Caco-2 (cell line): Measurements from ENCODE around the gene HECTD1. TPM values are rescaled to one million over a fixed set of nuclear protein-coding genes. Genes with fewer than 3 reads are reported as not detected.
"Not testable (repeated sequence)": the region's sequence is repeated elsewhere in the genome, so short reads cannot be mapped to it uniquely, and the experiment has no call there.

Source experiments
- BruUV-seq: library from RNA; stranded (reverse); fragments of 400-500 nt; replicated peaks from 2 replicates; lab custom pipeline; 2021; lab: Mats Ljungman, UMichigan
- CTCF ChIA-PET: fragments of 300-600 bp; sonication (Branson Sonifier 250); formaldehyde crosslinking; loops from one replicate; lab custom pipeline; 2022; ENCODE audit warnings: antibody characterized with exemption; lab: Charles Lee
- POLR2A ChIA-PET: fragments of 300-600 bp; sonication (Branson Sonifier 250); formaldehyde crosslinking; loops from one replicate; lab custom pipeline; 2022; ENCODE audit warnings: antibody characterized with exemption; lab: Charles Lee
- DNase-seq, 2 experiments: peaks; one replicate each; pipeline versions ENCODE4 v3.0.0 to v3.0.0-alpha.2; 2020 to 2022
- H3K27me3 ChIP-seq: replicated peaks from 2 replicates; pipeline ENCODE4 v1.6.0; 2011; ENCODE audit warnings: low read length; ENCODE audit not compliant: control insufficient read depth, insufficient read depth
- H3K36me3 ChIP-seq: 2 replicates; pipeline ENCODE4 v1.5.1; 2011; ENCODE audit warnings: low read length; ENCODE audit not compliant: control insufficient read depth, insufficient read depth
- H3K4me1 ChIP-seq: fragments of 250-450 bp; sonication (Bioruptor Pico); 2 replicates; pipeline ENCODE4 v1.5.1; 2020; ENCODE audit warnings: mild to moderate bottlenecking
- H3K4me3 ChIP-seq: 2 replicates; pipeline ENCODE4 v1.5.1; 2011; ENCODE audit warnings: low read depth, mild to moderate bottlenecking, control low read depth, low read length
- H3K9me3 ChIP-seq: fragments of 250-450 bp; sonication (Bioruptor Pico); 2 replicates; pipeline ENCODE4 v1.5.1; 2020; ENCODE audit warnings: mild to moderate bottlenecking, moderate library complexity
- H3K27ac Mint-ChIP-seq: one replicate; pipeline ENCODE4 v1.8.0; 2022; ENCODE audit warnings: mixed read lengths; ENCODE audit not compliant: unreplicated experiment
- H3K27me3 Mint-ChIP-seq: one replicate; pipeline ENCODE4 v1.8.0; 2022; ENCODE audit warnings: mixed read lengths; ENCODE audit not compliant: insufficient read depth, unreplicated experiment
- H3K36me3 Mint-ChIP-seq: one replicate; pipeline ENCODE4 v1.8.0; 2022; ENCODE audit warnings: mild to moderate bottlenecking, mixed read lengths; ENCODE audit not compliant: insufficient read depth, unreplicated experiment
- H3K4me1 Mint-ChIP-seq: one replicate; pipeline ENCODE4 v1.8.0; 2022; ENCODE audit warnings: low read depth, mixed read lengths; ENCODE audit not compliant: unreplicated experiment
- H3K4me3 Mint-ChIP-seq: one replicate; pipeline ENCODE4 v1.8.0; 2022; ENCODE audit warnings: mild to moderate bottlenecking, moderate library complexity, mixed read lengths; ENCODE audit not compliant: unreplicated experiment
- H3K9me3 Mint-ChIP-seq: one replicate; pipeline ENCODE4 v1.8.0; 2022; ENCODE audit warnings: mixed read lengths; ENCODE audit not compliant: unreplicated experiment
- intact Hi-C: fragments of 100-400 bp; cut with micrococcal nuclease; formaldehyde crosslinking; loops from one replicate; pipeline ENCODE4 v1.10.0; 2022; ENCODE audit not compliant: unreplicated experiment
- total RNA-seq: library from RNA; stranded (reverse); gene quantifications from 2 replicates; pipeline ENCODE4 v1.2.3, GENCODE V29; 2022
- TF ChIP-seq, protein P1 (sequence below), 2 experiments: fragments of 200-600 bp in 1 of 2; IDR thresholded peaks; 1 replicate in 1 of 2; 2 replicates in 1 of 2; pipeline versions ENCODE4 v1.5.1 to v1.8.0; 2011 to 2022; ENCODE audit warnings: antibody characterized with exemption in 1 of 2, control low read depth in 1 of 2, inconsistent platforms in 1 of 2, low read depth in 1 of 2, low read length in 1 of 2, mild to moderate bottlenecking in 1 of 2, moderate library complexity in 1 of 2; ENCODE audit not compliant: insufficient read depth in 1 of 2, severe bottlenecking in 1 of 2, unreplicated experiment in 1 of 2

The HECTD1 gene
- total RNA-seq, 1 experiment from 2014 or later, result 146 TPM

DNA sequence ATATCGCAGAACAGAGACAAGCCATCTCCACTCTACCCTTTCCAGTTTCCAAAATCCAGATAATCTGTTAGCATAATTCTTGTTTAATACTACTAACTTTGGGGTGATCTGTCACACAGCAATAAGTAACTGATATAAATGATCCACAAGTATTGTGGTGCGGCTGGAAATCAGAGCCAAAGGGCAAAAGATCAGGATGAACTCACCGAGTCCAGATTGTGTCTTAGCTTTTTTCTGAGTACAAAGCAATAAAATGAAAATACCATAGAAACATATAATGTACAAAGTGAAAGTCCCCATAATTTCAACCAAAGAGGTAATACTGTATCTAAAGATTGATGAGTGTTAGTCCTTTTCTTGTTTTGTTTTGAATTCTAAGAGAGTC, 17.4 kb downstream of the HECTD1 start:
- intact Hi-C loops, result no loop called here
- no peaks in the 10 kb centered on the region for H3K27me3 ChIP-seq
- BruUV-seq, result no TSS peak
- H3K27ac Mint-ChIP-seq, result no peak overlapping the region
- no peaks in the 10 kb centered on the region for H3K9me3 Mint-ChIP-seq
- peaks cover 7% of the 10 kb centered on the region; the same call in 1 of the 2 replicates for H3K4me1 ChIP-seq
- H3K36me3 ChIP-seq, result no peaks in the 10 kb centered on the region; the same call in 1 of the 2 replicates
- ChIA-PET CTCF (no interaction called here), POLR2A (no interaction called here)
- no peak for DNase-seq
- no peak overlapping the region for H3K4me3 ChIP-seq
- H3K4me1 Mint-ChIP-seq, result no peaks in the 10 kb centered on the region
- TF ChIP-seq, protein P1, sequence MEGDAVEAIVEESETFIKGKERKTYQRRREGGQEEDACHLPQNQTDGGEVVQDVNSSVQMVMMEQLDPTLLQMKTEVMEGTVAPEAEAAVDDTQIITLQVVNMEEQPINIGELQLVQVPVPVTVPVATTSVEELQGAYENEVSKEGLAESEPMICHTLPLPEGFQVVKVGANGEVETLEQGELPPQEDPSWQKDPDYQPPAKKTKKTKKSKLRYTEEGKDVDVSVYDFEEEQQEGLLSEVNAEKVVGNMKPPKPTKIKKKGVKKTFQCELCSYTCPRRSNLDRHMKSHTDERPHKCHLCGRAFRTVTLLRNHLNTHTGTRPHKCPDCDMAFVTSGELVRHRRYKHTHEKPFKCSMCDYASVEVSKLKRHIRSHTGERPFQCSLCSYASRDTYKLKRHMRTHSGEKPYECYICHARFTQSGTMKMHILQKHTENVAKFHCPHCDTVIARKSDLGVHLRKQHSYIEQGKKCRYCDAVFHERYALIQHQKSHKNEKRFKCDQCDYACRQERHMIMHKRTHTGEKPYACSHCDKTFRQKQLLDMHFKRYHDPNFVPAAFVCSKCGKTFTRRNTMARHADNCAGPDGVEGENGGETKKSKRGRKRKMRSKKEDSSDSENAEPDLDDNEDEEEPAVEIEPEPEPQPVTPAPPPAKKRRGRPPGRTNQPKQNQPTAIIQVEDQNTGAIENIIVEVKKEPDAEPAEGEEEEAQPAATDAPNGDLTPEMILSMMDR (IDR thresholded peaks at IDR 0.05; ENCODE audit: insufficient read depth in 1 of 2, low read depth in 1 of 2, low read length in 1 of 2, severe bottlenecking in 1 of 2, unreplicated experiment in 1 of 2), result no peak
- H3K27me3 Mint-ChIP-seq, result no peaks in the 10 kb centered on the region
- H3K4me3 Mint-ChIP-seq, result no peak overlapping the region
- no peaks in the 10 kb centered on the region for H3K9me3 ChIP-seq
- H3K36me3 Mint-ChIP-seq, result peaks cover 25% of the 10 kb centered on the region

DNA sequence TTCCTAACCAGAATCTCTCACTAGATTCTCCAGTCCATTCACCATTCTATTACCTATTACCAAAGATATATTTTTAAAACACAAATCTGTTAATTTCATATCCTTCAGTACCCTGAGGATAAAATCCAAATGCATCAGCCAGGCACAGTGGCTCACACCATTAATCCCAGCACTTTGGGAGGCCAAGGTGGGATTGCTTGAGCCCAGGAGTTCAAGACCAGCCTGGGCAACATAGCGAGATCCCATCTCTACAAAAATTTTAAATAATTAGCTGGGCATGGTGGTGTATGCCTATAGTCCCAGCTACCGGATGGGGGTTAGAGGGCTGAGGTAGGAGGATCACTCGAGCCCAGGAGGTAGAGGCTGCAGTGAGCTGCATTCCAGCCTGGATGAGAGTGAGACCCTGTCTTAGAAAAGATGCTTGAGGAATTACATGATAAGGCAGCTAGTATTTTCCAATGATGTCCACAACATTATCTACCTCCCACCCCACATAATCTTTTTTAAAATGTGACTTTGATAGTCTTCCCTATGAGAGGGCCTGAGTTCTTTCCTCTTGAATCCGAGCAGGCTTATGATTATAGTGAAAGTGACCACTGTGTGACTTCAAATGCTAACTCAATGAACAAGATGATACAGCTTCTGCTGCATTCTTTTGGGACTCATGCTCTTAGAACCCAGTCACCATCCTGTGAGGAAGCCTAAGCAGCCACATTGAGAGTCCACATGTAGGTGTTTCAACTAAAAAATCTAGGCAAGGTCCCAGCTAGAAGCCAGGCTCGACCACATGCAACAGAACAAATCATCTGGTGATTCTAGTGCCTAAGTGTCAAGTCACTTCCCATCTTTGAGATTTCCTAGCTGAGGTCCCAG, 18.0 kb downstream of the HECTD1 start:
- no peaks in the 10 kb centered on the region for H3K4me1 Mint-ChIP-seq
- Histone ChIP-seq H3K27me3 (no peaks in the 10 kb centered on the region), H3K4me1 (peaks cover 1% of the 10 kb centered on the region; the same call in 1 of the 2 replicates), H3K9me3 (no peaks in the 10 kb centered on the region), H3K4me3 (no peak overlapping the region), H3K36me3 (no peaks in the 10 kb centered on the region; the same call in 1 of the 2 replicates)
- TF ChIP-seq, protein P1 (IDR thresholded peaks at IDR 0.05; ENCODE audit: insufficient read depth in 1 of 2, low read depth in 1 of 2, low read length in 1 of 2, severe bottlenecking in 1 of 2, unreplicated experiment in 1 of 2), result no peak
- no peaks in the 10 kb centered on the region for H3K9me3 Mint-ChIP-seq
- DNase-seq, result no peak
- no peak overlapping the region for H3K27ac Mint-ChIP-seq
- H3K4me3 Mint-ChIP-seq, result no peak overlapping the region
- H3K36me3 Mint-ChIP-seq, result peaks cover 25% of the 10 kb centered on the region
- ChIA-PET CTCF (no interaction called here), POLR2A (no interaction called here)
- intact Hi-C loops, result no loop called here
- BruUV-seq, result no TSS peak
- no peaks in the 10 kb centered on the region for H3K27me3 Mint-ChIP-seq

DNA sequence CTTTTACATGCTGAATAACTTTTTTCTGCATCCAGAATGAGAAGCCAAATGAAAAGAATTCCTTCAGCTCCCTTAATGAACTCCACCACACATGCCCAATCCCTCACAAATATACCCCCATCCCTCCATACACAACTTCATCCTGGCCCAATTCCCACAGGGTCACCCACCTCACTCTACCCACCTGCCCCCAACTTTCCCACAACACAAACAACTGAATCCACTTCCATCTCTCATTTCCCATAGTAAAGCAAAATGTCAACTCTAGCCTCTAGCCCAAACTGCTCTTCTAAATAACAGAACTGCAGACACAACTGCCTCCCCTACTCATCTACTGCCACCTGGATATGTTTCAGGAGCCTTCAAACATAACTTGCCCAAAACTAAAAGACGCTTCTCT, 18.8 kb downstream of the HECTD1 start:
- intact Hi-C loops, result no loop called here
- H3K4me1 ChIP-seq, result no peaks in the 10 kb centered on the region
- BruUV-seq, result no TSS peak
- H3K27me3 Mint-ChIP-seq, result no peaks in the 10 kb centered on the region
- H3K4me3 ChIP-seq, result no peak overlapping the region
- DNase-seq, result no peak
- no peak overlapping the region for H3K27ac Mint-ChIP-seq
- H3K4me3 Mint-ChIP-seq, result no peak overlapping the region
- ChIA-PET CTCF (no interaction called here), POLR2A (no interaction called here)
- no peaks in the 10 kb centered on the region; the same call in 1 of the 2 replicates for H3K36me3 ChIP-seq
- no peaks in the 10 kb centered on the region for H3K27me3 ChIP-seq
- H3K36me3 Mint-ChIP-seq, result peaks cover 25% of the 10 kb centered on the region
- no peaks in the 10 kb centered on the region for H3K4me1 Mint-ChIP-seq
- H3K9me3 ChIP-seq, result no peaks in the 10 kb centered on the region
- TF ChIP-seq, protein P1 (IDR thresholded peaks at IDR 0.05; ENCODE audit: insufficient read depth in 1 of 2, low read depth in 1 of 2, low read length in 1 of 2, severe bottlenecking in 1 of 2, unreplicated experiment in 1 of 2), result no peak
- H3K9me3 Mint-ChIP-seq, result no peaks in the 10 kb centered on the region

DNA sequence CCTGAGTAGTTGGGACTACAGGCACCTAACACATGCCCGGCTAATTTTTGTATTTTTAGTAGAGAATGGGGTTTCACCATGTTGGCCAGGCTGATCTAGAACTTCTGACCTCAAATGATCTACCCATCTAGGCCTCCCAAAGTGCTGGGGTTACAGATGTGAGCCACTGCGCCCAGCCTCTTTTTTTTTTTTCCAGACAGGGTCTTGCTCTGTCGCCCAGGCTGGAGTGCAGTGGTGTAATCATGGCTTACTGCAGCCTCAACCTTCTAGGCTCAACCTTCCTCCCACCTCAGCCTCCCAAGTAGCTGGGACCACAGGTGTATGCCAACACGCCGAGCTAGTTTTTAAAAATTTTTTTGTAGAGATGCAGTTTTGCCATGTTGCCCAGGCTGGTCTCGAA, 25.6 kb downstream of the HECTD1 start:
- H3K9me3 Mint-ChIP-seq, H3K4me1 Mint-ChIP-seq, DNase-seq, POLR2A ChIA-PET, intact Hi-C loops, BruUV-seq, H3K9me3 ChIP-seq, H3K27me3 ChIP-seq, H3K36me3 ChIP-seq, H3K27ac Mint-ChIP-seq, H3K4me3 Mint-ChIP-seq, H3K27me3 Mint-ChIP-seq, CTCF ChIA-PET, H3K4me1 ChIP-seq, H3K4me3 ChIP-seq: not testable (repeated sequence)
- peaks cover 20% of the 10 kb centered on the region for H3K36me3 Mint-ChIP-seq
